ENCODE data around the gene SF3A2.
A peak's percentile ranks its signal among the peaks of the same experiment; 100 is the strongest.

The SF3A2 gene

GRCh38 chr19:2270423-2271233, 34.0 kb downstream of the SF3A2 start (continued):
- TF ChIP-seq CTCF (tag by site-specific recombination; IDR thresholded peaks at IDR 0.05): no peak
- TF ChIP-seq ZNF580 (tag by site-specific recombination; IDR thresholded peaks at IDR 0.05): no peak
- no peak for TF ChIP-seq BCL6B (tag by site-specific recombination; IDR thresholded peaks at IDR 0.05)
- no peak for TF ChIP-seq ZBTB10 (tag by site-specific recombination; IDR thresholded peaks at IDR 0.05)
- no peak for TF ChIP-seq ZNF221 (tag by site-specific recombination; IDR thresholded peaks at IDR 0.05; ENCODE audit: borderline replicate concordance)
- no peak; the same call in 1 of the 2 replicates for TF ChIP-seq ZNF76 (tag by site-specific recombination; IDR thresholded peaks at IDR 0.05; ENCODE audit: borderline replicate concordance, low read depth)
- no peak for TF ChIP-seq ZNF555 (tag by site-specific recombination; conservative IDR thresholded peaks at IDR 0.05)
- TF ChIP-seq ZNF639 (tag by site-specific recombination; IDR thresholded peaks at IDR 0.05): no peak
- no peak for TF ChIP-seq ZNF132 (tag by site-specific recombination; IDR thresholded peaks at IDR 0.05; ENCODE audit: borderline replicate concordance)
- no peak for TF ChIP-seq ZNF223 (tag by site-specific recombination; IDR thresholded peaks at IDR 0.05)
- TF ChIP-seq PRDM4 (tag by site-specific recombination; IDR thresholded peaks at IDR 0.05): peak; percentile 11; the same call in 1 of the 2 replicates
- TF ChIP-seq ZNF560 (tag by site-specific recombination; IDR thresholded peaks at IDR 0.05; ENCODE audit: borderline replicate concordance): no peak
- TF ChIP-seq ZNF280D (tag by site-specific recombination; IDR thresholded peaks at IDR 0.05): no peak
- no peak for TF ChIP-seq HOXA7 (CRISPR knock-in tag; IDR thresholded peaks at IDR 0.05; ENCODE audit: borderline replicate concordance)
- no peak for TF ChIP-seq ZNF292 (tag by site-specific recombination; IDR thresholded peaks at IDR 0.05; ENCODE audit: borderline replicate concordance, low read depth)
- TF ChIP-seq ZNF311 (tag by site-specific recombination; IDR thresholded peaks at IDR 0.05; ENCODE audit: borderline replicate concordance): no peak
- TF ChIP-seq PRDM10 (tag by site-specific recombination; IDR thresholded peaks at IDR 0.05): peak; percentile 61; the same call in 1 of the 2 replicates
- TF ChIP-seq ZBTB6 (tag by site-specific recombination; IDR thresholded peaks at IDR 0.05): no peak
